DOHH2 (cell line): Measurements from ENCODE around the gene EPS15.

Experiments used
- CTCF ChIP-seq: fragments of 200-600 bp; sonication (generic); IDR thresholded peaks from one replicate; pipeline ENCODE4 v1.5.1; 2014; ENCODE audit warnings: antibody characterized with exemption, mild to moderate bottlenecking, low read depth, low read length; ENCODE audit not compliant: poor library complexity, severe bottlenecking
- EZH2phosphoT487 ChIP-seq: fragments of 200-600 bp; sonication (generic); IDR thresholded peaks from 2 replicates; pipeline ENCODE4 v1.6.1; 2017; ENCODE audit warnings: borderline replicate concordance, mild to moderate bottlenecking, antibody characterized with exemption, low read length, moderate library complexity, mixed read lengths

- TF ChIP-seq CTCF, result no peak
- no peak for TF ChIP-seq EZH2phosphoT487
Measured at GRCh38 chr1:51472359-51472758, 46.7 kb downstream of the EPS15 start.
